ENCODE measurements around the gene RASA4B. TPM values are rescaled to one million over a fixed set of nuclear protein-coding genes. Genes with fewer than 3 reads are reported as not detected.

The RASA4B gene
- total and polyA plus RNA-seq, 8 donors, result 8.6 to 35.9 (median 16.8) TPM

- TF ChIP-seq POLR2AphosphoS5 (IDR thresholded peaks at IDR 0.05) (no peak), POLR2A (IDR thresholded peaks at IDR 0.05) (no peak), EP300 (IDR thresholded peaks at IDR 0.05) (no peak), CTCF (IDR thresholded peaks at IDR 0.05) (no peak)
- no peak for DNase-seq
- intact Hi-C loops (cut with DNase I; ENCODE audit: low total_unique reads), result no loop called here
- Histone ChIP-seq H3K27ac (peak overlapping the region in 1 of 5 donors; percentile 3), H3K36me3 (peaks cover 17 to 69% (median 59%) of the 10 kb centered on the region in 4 donors), H3K4me1 (peaks cover 0 to 30% (median 20%) of the 10 kb centered on the region in 4 donors), H3K9me3 (no peaks in the 10 kb centered on the region), H3K4me3 (no peak overlapping the region), H3K27me3 (no peaks in the 10 kb centered on the region)
- 78 to 85% (median 84%) methylated on average over 19 to 23 of the region's 23 CpGs for WGBS, 5 donors
These were observed 44.1 kb downstream of the RASA4B start for GRCh38 chr7:102473271-102473991.

- H3K9me3 ChIP-seq, result no peaks in the 10 kb centered on the region
- intact Hi-C loops (cut with DNase I; ENCODE audit: low total_unique reads), result no loop called here
- no peak overlapping the region for H3K27ac ChIP-seq
- H3K27me3 ChIP-seq, result no peaks in the 10 kb centered on the region
- peaks cover 22 to 78% (median 67%) of the 10 kb centered on the region in 4 donors for H3K36me3 ChIP-seq
- TF ChIP-seq CTCF (IDR thresholded peaks at IDR 0.05) (no peak), POLR2AphosphoS5 (IDR thresholded peaks at IDR 0.05) (no peak), POLR2A (IDR thresholded peaks at IDR 0.05) (no peak), EP300 (IDR thresholded peaks at IDR 0.05) (no peak)
- WGBS, 5 donors, result 58 to 76% (median 69%) methylated on average over 26 to 31 of the region's 31 CpGs
- no peak for DNase-seq
- no peak overlapping the region for H3K4me3 ChIP-seq
- peaks cover 0 to 32% (median 21%) of the 10 kb centered on the region in 4 donors for H3K4me1 ChIP-seq
These were observed 45.2 kb downstream of the RASA4B start for GRCh38 chr7:102472126-102473041.

- Histone ChIP-seq H3K4me1 (peaks cover 0 to 39% (median 24%) of the 10 kb centered on the region in 4 donors), H3K4me3 (no peak overlapping the region), H3K27me3 (no peaks in the 10 kb centered on the region), H3K9me3 (no peaks in the 10 kb centered on the region), H3K27ac (no peak overlapping the region), H3K36me3 (peaks cover 22 to 78% (median 67%) of the 10 kb centered on the region in 4 donors)
- no peak for TF ChIP-seq CTCF (IDR thresholded peaks at IDR 0.05)
- no peak for TF ChIP-seq EP300 (IDR thresholded peaks at IDR 0.05)
- TF ChIP-seq POLR2A (IDR thresholded peaks at IDR 0.05), result no peak
- no peak for TF ChIP-seq POLR2AphosphoS5 (IDR thresholded peaks at IDR 0.05)
- intact Hi-C loops (cut with DNase I; ENCODE audit: low total_unique reads), result no loop called here
- WGBS, 5 donors, result 83 to 92% (median 87%) methylated on average over 6 of the region's 6 CpGs
- DNase-seq, result no peak
These were observed 45.8 kb downstream of the RASA4B start for GRCh38 chr7:102471791-102472125.

All from stomach (tissue), 9 donors.